ENCODE results near the gene NTRK3. TPM values are rescaled to one million over a fixed set of nuclear protein-coding genes. Genes with fewer than 3 reads are reported as not detected.

The NTRK3 gene
- total RNA-seq, 1 donor from 2014 or later = 6.4 TPM

GRCh38 chr15:88221836-88222235 lies 34.7 kb downstream of the NTRK3 start:
- no peak overlapping the region for H3K27ac Mint-ChIP-seq (ENCODE audit: unreplicated experiment)
- TF ChIP-seq CTCF (IDR thresholded peaks at IDR 0.05; ENCODE audit: unreplicated experiment) = no peak
- peaks cover 7% of the 10 kb centered on the region for H3K4me1 Mint-ChIP-seq (ENCODE audit: unreplicated experiment)

GRCh38 chr15:88220443-88221335 lies 35.9 kb downstream of the NTRK3 start:
- Mint-ChIP-seq H3K4me1 (ENCODE audit: unreplicated experiment) (peaks cover 7% of the 10 kb centered on the region), H3K27me3 (ENCODE audit: unreplicated experiment) (peaks cover 4% of the 10 kb centered on the region)
- no peak for TF ChIP-seq CTCF (IDR thresholded peaks at IDR 0.05; ENCODE audit: unreplicated experiment)

More at GRCh38 chr15:88221836-88222235, 34.7 kb downstream of the NTRK3 start:
- H3K36me3 Mint-ChIP-seq (ENCODE audit: low read depth, unreplicated experiment) = no peaks in the 10 kb centered on the region
- no peak overlapping the region for H3K4me3 Mint-ChIP-seq (ENCODE audit: unreplicated experiment)
- H3K27me3 Mint-ChIP-seq (ENCODE audit: unreplicated experiment) = peaks cover 4% of the 10 kb centered on the region
- no peak for DNase-seq (ENCODE audit: low spot score)
- no peaks in the 10 kb centered on the region for H3K9me3 Mint-ChIP-seq (ENCODE audit: unreplicated experiment)

GRCh38 chr15:88219623-88220022 lies 36.9 kb downstream of the NTRK3 start:
- no peak overlapping the region for H3K27ac Mint-ChIP-seq (ENCODE audit: unreplicated experiment)
- DNase-seq (ENCODE audit: low spot score) = no peak
- no peaks in the 10 kb centered on the region for H3K9me3 Mint-ChIP-seq (ENCODE audit: unreplicated experiment)
- TF ChIP-seq CTCF (IDR thresholded peaks at IDR 0.05; ENCODE audit: unreplicated experiment) = no peak
- no peaks in the 10 kb centered on the region for H3K4me1 Mint-ChIP-seq (ENCODE audit: unreplicated experiment)
- H3K4me3 Mint-ChIP-seq (ENCODE audit: unreplicated experiment) = no peak overlapping the region
- peaks cover 3% of the 10 kb centered on the region for H3K27me3 Mint-ChIP-seq (ENCODE audit: unreplicated experiment)
- H3K36me3 Mint-ChIP-seq (ENCODE audit: low read depth, unreplicated experiment) = no peaks in the 10 kb centered on the region

More at GRCh38 chr15:88220443-88221335, 35.9 kb downstream of the NTRK3 start:
- Mint-ChIP-seq H3K9me3 (ENCODE audit: unreplicated experiment) (no peaks in the 10 kb centered on the region), H3K27ac (ENCODE audit: unreplicated experiment) (no peak overlapping the region), H3K4me3 (ENCODE audit: unreplicated experiment) (no peak overlapping the region), H3K36me3 (ENCODE audit: low read depth, unreplicated experiment) (no peaks in the 10 kb centered on the region)
- DNase-seq (ENCODE audit: low spot score) = no peak

GRCh38 chr15:88218557-88219221 lies 37.9 kb downstream of the NTRK3 start:
- DNase-seq (ENCODE audit: low spot score) = no peak
- TF ChIP-seq CTCF (IDR thresholded peaks at IDR 0.05; ENCODE audit: unreplicated experiment) = no peak
- Mint-ChIP-seq H3K4me3 (ENCODE audit: unreplicated experiment) (no peak overlapping the region), H3K27ac (ENCODE audit: unreplicated experiment) (no peak overlapping the region), H3K36me3 (ENCODE audit: low read depth, unreplicated experiment) (no peaks in the 10 kb centered on the region), H3K27me3 (ENCODE audit: unreplicated experiment) (peaks cover 2% of the 10 kb centered on the region), H3K4me1 (ENCODE audit: unreplicated experiment) (no peaks in the 10 kb centered on the region), H3K9me3 (ENCODE audit: unreplicated experiment) (no peaks in the 10 kb centered on the region)

Measured in endothelial cell (in vitro differentiated cells).